ENCODE measurements around the gene MEX3D.

Gene MEX3D

DNA sequence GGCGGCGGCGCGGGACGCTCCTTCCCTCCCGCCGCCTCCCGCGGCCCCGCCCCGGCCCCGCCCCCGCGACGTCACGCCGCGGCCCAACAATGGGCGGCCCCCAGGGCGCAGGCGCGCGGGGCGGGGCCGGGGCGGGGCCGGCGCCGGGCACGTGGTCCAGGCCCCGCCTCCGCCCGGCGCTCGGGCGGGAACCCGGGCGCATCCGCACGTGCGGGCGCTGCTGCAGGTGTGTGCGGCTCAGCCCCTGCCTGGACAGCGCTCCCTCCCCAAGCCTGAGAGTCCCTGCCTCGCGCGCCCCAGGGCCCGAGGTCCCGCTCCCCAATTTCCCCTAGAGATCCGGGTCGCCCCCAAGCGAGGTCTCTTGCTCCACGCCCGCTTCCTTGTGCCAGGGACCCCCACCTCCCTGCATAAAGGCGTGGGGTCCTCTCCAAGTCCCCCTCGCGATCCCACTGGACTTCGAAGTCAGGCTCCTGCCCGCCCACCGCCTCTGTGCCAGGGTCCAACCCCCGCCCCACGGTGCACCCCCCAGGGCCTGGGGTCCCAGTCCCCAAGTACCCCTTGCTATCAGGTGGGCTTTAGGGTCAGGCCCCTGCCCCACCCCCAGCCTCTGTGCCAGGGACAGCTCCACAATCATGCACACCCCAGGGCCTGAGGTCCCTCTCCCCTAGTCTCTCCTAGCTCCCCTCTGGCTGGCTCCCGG is at the start of gene MEX3D:
TSS of gene MEX3D (minus strand) at position 6 of the 700 bp plus-strand sequence. CDS start 267 bp downstream, outside the sequence.
- DNase-seq = peak; percentile 74

DNA sequence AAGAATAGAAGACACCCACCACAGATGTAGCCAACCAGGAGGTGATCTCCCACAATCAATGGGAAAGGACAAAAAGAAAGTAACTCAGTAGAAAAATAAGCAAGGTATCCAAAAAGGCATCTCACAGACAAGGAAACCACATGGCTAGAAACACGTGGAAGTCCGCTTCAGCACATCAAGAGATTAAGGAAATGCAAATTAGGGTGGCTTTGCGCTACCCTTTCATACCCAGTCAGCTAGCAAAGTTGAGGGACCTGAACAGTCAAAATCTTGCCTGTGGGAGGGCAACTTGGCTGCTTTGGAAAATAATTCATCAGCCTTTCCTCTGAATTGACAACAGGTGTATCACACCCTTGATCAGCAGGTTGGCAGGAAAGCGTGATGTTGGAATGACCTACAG is 48.8 kb upstream of the MEX3D start:
- DNase-seq = no peak

DNA sequence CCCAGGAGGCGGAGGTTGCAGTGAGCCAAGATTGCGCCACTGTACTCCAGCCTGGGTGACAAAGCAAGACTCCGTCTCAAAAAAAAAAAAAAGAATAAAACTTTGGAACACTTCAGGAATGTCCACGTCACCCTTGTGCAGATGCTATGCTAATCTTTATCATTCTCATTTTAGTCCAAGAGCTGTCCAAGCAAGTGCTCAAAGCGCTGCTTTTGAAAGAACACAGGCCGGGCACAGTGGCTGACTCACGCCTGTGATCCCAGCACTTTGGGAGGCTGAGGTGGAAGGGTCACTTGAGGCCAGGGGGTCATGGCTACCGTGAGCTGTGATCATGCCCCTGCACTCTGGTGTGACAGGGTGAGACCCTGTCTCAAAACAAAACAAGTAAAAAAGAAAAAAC is 48.3 kb upstream of the MEX3D start:
- DNase-seq = no peak

DNA sequence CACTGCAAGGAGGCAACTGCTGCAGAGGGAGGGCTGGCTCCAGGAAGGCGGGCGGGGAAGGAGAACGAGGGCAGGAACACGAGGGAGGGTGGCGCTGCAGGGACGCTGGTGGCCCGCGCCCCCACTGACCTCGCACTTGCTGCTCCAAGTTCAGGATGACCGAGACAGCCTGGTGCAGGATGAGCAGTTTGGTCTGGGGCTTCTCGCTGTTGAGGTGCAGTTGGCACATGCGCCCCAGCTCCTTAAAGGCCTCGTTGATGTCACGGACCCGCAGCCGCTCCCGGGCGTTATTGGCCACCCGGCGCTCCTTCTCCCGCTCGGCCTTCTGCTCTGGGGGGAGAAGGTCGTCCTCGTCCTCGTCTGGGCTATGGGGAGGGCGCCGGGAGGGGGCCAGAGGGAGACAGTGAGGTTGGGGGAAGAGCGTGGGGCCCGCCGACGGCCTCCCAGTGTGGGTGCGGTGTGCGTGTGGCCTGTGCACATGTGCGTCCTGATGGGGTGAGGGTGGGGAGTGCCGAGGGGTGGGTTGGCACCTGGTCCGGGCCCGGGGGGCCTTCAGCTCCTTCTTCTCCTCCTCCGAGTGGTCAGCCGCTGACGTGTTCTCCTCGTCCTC is 47.1 kb upstream of the MEX3D start:
- DNase-seq = no peak

DNA sequence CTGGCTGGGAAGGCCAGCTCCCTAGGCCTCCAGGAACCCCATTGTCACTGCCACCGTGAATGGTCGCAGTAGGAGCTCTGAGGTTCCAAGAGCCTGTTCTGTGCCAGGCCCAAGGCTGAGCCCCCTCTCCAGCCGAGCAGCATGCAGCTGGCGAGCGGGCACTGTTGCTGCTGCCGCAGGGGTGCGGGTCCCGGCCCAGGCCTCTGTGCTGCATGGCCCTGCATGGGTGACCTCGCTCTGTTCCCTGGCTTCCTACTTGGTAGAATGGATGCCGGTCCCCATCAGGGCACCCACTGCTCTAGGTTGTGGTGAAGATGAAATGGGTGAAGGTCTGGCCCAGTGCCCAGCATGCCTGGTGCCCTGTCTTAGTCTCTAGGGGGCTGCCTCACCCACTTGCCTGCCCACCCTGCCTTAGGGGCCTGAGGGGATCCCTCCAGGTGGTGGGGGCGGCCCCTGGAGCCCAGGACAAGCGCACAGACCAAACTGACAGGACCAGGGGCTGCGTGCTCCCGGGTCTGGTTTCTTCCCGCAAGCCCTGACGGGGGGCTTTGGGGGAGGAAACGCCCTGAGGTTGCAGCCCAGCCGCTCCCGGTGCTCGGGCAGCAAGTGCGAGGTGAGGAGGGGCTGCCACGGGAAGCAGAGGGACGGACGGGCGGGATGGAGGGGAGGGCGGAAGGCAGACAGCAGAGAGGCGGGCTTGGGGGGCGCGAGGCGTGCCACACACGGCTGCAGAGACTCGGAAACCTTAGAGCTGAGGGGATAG is 45.9 kb upstream of the MEX3D start:
- no peak for DNase-seq

DNA sequence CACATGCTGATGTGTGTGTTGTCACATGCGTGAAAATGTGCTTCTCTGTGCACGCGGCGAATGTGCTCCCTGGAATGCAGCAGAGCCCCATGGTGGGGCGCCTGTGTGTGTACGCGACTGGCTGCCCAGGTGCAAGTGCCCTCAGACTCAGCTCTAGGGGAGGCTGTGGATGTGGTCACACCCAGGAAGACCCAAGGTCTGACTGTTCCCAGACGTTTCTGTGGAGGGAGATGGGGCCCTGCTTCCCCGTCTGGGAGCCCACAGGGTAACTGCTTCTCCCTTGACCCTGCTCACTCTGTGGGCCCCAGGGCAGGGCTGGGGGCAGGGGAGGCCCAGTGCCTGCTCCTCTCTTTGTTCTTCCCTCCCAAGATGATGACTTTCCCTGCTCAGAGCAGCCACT is 45.0 kb upstream of the MEX3D start:
- no peak for DNase-seq

DNA sequence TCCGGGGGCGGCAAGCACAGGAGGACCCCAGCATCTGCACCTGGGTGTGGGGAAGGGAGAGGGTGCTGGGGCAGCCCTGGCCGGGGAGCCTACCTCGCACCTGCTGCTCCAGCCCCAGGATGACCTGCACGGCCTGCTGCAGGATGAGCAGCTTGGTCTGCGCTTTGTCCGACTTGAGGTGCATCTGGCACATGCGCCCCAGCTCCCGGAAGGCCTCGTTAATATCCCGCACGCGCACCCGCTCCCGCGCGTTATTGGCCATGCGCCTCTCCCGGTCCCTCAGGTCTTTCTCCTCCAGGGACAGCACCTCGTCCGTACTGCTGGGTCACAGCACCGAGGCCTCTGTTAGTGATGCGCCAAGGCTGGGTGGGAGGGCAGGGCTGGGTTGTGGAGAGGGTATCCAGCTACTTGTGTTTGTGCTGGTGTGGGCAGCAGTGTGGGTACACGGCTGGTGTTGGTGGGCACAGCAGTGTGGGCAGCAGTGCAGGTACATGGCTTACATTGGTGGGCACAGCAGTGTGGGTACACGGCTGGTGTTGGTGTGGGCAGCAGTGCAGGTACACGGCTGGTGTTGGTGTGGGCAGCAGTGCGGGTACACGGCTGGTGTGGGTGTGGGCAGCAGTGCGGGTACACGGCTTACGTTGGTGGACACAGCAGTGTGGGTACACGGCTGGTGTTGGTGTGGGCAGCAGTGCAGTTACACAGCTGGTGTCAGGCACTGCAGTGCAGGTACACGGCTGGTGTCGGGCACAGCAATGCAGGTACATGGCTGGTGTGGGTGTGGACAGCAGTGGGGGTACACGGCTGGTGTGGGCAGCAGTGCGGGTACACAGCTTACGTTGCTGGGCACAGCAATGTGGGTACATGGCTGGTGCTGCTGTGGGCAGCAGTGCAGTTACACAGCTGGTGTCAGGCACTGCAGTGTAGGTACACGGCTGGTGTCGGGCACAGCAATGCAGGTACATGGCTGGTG is 44.3 kb upstream of the MEX3D start:
- no peak for DNase-seq

DNA sequence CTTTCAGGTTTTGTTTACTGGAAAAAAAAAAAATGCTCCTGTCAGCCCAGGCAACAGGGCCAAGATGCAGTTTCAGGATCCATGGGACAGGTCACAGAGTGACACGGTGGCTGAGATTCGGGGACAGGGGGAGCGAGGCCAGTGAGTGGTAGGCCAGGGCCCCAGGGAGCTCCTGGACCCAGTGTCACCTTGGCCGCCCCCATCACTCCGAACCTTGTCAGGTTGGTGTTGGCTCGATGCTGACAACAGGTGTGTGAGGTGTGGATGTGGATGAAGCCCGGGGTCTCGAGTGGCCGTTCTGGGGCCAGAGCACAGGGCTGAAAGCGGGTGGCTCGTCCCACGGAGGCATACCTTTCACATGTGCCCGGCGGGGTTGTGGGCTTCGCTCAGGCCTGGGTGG is 43.2 kb upstream of the MEX3D start:
- no peak for DNase-seq

DNA sequence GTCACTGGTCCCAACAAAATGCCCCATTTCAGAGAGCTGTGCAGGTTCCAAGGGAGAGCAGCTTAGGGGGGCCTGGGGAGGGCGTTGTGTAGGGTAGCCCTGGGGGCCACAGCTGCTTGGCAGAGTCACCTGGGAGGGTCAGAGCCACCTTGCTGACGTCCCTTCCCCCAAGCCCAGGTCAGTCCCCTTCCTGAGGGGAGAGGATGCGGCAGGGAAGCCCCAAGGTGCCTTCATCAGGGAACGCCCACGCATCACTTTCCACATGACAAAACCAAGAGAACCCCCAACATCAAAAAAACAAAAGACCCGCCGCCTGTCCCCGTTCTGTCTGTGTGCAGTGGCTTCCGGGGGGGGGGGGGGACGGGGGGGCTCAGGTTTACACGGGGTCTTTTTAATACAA is 42.5 kb upstream of the MEX3D start:
- DNase-seq = no peak

DNA sequence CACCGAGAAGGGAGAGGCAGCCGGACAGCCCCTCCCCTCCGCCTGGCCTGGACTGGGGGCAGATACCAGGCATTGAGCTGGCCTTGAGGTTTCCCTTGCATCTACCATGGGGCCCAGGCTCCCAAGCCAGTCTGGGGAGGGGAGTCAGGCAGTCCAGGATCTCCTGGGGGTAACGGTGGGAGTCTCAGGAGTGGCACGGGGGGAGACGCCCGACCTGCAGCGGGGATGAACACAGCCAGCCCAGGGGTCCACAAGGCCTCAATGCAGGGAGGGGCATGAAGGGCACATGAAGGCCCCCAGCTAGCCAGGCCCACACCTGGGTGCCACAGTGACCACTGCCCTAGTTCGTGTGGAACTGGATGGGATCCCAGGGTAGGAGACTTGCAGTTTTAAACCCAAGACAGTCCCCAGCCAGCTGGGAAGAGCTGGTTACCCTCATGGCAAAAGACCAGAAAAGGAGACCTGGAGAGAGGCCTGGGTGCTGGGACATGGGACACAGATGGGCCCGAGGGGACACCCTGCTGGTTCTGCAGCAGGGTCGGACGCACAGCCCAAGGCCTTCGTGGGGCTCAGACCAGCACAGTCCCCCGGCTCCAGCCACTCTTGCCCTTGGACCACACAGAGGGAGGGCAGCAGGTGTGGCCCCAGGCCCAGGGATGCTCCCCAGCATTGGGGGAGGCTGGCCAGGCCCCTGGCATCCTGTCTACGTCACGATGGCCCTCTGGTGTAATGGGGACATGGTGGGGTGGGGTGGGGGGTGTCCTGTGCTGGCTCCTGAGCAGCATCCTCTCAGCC is 41.8 kb upstream of the MEX3D start:
- DNase-seq = no peak

DNA sequence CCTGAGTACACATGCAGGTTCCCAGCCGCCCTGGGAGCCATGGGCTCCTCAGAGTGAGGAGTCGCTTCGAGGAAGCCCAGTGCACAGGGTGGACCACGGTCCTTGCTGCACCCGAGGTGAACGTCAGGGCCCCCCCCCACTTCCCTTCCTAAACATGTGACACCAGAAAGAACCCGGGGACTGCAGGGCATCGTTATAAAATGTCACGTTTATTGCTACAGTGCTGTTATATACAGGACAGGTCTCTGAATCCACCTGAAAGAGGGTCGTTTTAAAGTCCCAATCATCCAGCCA is 40.9 kb upstream of the MEX3D start:
- DNase-seq = no peak

DNA sequence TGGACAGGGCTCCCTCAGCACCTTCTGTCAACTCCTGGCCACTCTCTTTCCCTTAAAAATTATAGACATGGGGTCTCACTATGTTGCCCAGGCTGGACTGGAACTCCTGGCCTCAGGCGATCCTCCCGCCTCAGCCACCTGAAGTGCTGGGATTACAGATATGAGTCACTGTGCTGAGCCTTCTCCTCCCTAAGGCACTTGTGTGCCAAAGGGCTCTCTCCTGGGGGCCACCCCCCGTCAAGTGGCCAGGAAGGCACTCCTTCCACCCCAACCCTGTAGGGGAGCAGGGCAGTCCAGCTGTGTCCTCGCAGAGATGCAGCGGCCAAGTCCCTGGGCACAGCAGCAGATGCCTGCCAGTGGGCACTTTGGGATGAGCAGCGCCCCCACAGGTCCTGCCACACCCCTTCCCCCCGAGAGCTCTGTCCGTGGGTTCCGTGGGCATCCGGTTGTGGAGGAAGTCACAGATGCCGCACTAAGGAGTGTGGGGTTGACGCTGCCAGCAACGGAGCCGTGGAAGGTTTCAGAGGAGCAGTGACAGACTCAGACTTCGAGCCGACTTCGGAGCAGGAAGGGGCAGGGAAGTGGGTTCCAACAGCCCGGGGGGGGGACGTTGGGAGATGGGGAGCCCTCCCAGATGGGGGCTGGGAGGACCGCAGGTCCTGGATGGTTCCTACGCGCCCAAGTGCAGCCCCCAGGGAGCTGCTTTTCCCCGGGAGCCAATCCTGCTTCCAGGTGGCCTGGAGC is 40.4 kb upstream of the MEX3D start:
- DNase-seq = no peak

DNA sequence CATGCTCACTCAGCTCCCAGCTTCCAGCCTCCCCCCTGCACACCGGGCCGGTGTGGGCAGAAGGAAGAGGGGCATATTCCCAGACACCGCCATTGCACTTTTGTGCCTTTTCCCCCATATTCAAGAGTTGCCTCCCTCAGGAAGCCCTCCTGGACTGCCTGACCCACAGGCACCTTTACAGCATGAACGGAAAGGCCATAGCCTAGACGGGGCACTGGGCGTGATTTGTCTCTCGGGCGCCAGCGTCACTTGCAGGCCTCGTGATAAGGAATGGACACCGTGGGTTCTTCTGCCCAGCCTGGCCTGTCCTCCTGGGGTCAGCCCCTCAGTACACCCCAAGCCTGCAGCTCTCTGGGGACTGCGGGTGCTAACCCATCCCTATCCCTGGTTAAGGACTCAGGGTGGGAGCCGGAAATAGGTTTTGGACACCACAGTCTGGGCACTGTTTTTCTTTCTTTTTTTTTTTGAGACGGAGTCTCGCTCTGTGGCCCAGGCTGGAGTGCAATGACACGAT is 38.1 kb upstream of the MEX3D start:
- DNase-seq = no peak

DNA sequence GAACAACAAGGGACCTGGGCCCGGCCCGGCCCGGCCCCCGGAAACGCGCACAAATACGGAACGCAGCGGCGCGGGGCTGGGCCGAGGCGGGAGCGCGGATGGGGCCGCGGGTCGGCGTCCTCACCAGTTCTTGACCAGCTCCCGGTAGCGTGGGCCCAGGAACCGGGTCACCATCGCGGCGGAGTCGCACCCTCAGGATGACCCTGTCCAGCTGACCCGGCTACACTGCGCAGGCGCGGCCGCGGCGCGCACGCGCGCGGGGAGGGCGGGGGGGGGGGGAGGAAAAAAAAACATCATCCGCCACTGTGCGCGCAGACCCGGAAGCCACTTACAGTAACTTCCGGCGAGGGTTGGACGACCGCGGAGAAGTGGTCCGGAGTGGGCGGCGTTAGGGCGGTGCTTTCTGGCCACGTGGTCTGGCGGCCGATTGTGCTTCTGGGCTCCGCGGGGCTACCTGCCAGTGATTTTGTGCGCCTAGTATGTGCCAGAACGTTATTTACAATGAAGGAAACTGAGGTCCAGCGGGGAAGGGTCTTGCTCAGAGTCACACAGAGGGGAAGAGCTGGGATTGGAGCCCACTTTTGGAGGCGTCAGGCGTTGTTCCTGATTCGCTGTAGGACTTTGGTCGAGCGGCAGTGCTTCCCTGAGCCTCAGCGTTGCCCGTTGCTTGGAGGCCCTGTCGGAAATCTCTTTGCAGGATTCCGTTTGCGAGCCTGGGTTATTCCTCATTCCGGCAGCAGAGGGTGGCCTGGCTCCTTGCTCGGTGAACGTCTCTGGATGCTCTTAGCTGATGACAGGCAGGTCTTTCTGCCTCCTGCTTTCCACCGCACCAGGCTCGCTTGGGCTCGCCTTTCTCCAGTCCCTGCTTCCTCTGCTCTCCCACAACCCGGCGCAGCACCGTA is 37.4 kb upstream of the MEX3D start, which contains the start of gene UQCR11:
TSS of gene UQCR11 (minus strand) at position 227 of the 902 bp plus-strand sequence. CDS start at position 174, 53 bp downstream.
- DNase-seq = peak; percentile 92

DNA sequence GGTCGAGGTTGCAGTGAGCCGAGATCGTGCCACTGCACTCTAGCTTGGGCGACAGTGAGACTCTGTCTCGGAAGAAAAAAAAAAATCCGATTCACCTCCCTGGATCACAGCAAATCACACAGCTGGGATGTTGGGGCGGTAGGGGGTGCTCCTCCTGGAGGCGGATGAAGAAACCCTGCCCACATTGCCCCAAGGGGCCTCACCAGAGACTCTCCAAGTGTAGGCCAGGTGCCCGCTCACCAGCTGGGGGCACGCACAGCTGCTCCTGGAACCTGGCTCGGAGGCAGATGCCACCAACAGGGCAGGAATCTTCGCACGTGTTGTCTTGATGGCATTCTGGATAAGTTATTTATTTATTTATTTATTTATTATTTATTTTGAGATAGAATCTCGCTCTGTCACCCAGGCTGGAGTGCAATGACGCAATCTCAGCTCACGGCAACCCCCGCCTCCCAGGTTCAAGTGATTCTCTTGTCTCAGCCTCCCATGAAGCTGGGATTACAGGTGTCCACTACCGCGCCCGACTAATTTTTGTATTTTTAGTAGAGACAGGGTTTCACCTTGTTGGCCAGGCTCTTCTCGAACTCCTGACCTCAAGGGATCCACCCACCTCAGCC is 34.1 kb upstream of the MEX3D start:
- no peak for DNase-seq

DNA sequence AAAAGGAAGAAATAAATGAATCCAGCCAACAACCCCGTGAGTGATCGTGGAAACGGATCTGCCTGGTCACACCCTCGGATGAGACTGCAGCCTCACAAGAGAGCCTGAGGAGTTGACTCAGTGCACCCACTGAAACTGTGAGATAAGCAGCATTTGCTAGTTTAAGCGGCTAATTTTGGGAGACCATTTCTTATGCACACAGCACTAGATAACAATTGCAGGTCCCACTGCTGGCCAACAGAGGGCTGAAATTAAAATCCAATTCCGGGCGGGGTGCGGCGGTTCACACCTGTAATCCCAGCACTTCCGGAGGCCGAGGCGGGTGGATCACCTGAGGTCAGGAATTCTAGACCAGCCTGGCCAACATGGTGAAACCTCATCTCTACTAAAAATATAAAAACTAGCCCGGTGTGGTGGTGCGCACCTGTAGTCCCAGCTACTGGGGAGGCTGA is 33.5 kb upstream of the MEX3D start:
- DNase-seq = no peak

DNA sequence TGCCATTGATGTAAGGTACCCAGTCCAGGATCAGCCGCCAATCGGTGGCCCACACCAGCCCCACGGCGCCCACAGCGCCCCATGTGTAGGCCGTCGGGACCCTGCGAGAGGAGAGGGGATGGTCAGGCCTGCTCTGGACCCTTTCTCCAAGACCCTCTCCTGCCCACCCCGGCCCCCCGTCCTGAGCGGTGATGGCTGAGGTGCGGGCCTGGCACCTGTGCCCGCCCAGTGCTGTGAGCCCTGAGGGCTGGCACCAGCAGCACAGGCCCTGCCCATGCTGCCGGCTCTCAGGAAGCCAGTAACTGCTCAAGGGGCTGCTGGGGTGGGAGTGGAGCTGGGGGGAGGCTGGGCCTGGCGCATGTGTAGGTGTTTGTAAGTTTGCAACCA is 31.3 kb upstream of the MEX3D start:
- no peak for DNase-seq

DNA sequence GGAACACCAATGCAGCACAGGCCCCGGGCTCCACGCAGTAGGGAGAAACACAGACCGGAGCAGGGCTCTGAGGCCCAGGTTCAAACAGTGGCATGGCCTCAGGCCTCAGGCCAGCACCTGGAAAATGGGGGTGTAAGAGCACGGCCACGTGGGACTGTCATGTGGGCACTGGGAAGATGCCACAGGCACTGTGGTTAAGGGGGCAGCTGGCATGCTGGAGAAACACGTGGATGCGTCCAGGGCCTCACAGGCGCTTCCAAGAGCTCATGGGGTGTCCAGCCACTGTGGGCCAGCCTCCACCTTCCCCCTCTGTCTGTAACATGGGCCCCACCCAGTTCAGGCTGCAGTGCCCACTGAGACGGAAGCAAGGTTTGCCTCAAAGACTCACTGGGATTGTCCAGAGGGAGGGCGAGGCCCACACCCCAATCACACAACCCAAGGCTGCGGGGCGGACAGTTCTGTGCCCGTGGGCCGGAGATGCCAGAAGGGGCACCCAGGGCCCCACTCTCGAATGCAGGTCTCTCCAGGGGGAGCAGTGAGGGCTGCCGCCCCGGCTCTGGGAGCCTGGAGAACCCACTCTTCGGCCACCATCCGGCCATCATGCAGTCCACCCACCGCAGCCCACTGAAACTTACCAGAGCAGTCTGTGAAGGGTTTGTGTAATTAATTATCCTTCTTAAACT is 30.8 kb upstream of the MEX3D start:
- no peak for DNase-seq

DNA sequence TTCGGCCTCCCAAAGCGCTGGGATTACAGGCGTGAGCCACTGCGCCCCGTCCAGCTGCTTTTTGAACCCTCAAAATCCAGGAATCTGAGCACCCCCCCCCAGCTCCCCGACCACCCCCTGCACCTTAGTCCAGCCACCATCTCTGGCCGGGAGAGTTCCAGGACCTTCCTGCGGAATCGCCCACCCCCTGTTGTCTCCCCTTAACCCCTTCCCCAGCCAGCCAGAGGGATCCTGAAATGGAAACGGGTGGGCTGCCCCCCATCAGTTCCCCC is 25.3 kb upstream of the MEX3D start:
- DNase-seq = no peak
